Measurements from ENCODE around the gene KLHDC7B.

KLHDC7B gene

DNA sequence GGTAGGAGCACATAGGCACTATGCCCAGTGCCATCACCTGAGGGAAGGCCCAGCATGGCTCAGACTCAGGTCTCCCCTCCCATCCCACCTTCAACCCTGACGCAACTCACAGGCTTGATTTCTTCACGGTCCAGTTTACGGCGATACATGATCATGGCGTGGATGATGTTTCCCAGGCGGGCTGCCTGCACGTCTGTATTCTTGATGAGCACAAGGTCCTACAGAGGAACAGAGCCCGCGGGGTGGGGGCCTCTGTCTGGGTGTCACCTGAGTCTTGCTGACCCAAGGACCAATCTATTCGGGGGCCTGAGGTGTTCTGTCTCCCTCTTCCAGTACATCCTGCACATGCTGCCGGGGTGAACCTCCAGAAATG is 28.7 kb downstream of the KLHDC7B start:
- DNase-seq, result no peak

DNA sequence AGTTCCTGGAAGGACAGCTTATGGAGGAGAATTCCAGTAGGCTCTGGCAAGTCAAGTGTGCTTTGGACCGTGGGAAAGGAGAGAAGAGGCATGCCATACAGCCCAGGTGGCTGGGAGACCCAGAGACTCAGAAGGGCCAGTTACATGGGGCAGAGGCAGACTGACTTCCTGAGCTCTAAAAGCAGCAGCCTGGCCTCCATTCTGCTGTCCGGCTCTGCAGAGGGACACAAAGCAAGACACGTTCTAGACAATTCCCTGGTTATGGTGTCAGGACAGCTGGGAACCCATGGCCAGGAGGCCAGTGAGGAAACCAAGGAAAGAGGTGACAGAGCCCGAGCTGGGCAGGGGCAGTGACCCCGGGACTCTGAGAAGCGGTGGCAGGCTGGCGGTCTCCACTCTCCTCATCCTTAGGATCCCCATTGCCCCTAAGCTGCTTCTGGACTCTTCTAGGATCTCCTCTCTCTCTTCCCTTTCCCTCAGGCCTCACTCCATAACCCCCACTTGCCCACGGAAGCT is 29.8 kb downstream of the KLHDC7B start:
- DNase-seq, result no peak

DNA sequence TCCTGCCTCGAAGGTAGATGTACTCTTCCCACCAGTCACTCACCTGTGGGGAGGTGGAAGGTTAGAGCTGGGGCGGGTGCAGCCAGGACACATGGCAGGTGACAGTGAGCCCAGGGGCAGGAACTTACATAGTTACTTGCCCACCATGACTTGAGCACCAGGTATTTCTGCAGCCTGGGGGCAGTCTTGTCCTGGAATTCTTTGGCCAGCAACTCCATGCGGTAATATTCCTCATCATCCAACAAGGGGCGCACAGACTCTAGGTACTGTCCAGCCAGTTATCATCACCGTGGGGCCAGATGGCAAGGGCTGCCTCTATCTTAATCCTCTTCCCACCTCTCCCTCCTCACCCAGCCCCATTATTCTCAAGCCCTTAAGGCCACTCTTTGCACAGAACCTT is 30.4 kb downstream of the KLHDC7B start:
- no peak for DNase-seq

DNA sequence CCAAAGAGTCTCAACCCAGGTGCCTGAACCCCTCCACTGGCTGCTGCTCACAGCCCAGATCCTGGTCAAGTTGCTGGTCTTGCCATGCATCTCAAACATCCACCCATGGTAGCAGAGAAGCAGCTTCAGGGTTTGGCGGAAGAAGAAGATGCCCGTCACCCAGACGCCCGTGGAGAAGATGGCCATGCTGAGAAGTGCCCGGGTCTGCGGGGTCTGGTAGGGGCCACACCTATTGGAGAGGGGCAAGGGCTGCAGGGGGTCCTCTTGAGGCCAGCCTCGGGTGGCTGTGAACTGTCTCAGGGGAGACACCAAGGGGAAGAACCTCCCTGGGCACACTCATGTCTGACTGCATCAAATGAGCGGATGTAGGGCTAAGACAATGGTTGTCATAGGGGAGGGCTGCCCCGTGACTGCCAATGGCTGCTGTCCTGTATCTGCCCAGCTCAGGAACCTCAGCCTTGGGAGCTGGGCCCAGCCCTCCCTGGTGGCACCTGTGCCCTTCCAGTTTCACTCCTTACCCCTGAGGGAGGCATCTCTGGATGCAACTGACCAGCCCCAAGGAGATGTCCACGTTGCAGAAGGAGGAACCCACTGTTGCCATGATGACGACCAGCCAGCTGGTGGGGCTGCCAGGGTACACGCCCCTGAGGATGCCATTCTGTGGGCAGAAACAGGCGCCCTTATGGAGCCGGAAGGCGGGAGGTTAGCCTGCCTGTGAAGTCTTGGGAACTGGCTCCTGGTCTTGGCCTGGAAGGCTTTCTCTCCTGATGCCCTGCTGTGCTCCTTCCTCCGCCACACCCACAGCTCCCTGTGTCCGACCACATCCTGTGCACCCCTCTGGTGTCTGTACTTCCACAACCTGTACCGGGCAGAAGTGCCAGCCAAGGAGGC is 31.4 kb downstream of the KLHDC7B start:
- no peak for DNase-seq

DNA sequence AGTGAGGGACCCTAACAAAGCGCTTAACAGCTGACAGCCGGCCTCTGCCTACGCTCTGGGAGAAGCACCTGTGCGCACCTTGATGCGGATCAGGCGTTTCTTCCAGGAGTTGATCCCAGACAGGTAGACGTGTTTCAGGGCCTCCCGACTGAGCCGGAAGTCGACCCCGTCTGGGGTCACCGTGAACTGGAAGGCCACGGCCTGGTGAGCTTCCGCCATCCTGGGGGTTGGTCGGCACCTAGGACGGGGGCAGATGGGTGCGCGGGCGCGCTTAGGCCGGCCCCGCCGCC is 31.9 kb downstream of the KLHDC7B start:
- DNase-seq, result no peak

DNA sequence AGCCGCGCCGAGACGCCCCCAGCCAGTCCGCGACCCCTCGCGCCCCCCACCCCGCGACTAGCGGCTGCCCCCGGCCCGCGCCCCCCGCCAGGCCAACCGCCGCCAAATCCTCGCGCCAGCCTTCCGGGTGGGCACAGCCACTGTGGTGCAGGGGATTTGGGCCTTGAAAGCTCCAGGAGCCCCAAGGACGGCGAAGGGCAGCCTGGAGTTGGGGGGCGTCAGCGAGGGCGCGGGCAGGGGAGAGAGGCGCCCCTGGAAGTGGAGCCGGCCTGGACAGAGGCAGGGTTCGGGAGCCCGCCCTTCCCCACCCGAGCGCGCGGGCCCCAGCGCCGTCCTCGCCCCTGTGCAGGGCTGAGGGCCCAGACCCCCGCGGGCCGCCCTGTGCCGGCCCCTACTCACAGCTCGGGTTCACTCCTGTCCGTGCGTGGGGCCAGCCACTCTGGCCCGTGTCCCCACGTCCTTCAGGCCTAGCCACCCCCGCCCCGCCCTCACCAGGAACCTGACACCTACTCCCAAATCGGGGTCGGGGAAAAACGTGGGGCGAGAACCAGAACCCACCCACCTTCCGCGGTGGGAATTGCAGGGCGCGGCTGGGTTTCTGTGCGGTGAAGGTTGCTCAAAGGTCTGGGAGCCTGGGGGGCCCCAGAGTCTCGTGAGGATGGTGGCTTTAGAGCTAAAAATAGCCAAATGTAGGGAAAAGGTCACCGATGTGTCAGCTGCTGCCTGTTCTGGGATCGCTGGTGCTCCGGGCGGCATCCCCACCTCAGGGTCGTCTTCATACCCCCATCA is 32.5 kb downstream of the KLHDC7B start, which contains the start of gene CPT1B:
TSS of gene CPT1B (minus strand) at position 441 of the 789 bp plus-strand sequence. CDS start 512 bp downstream, outside the sequence.
- no peak for DNase-seq

DNA sequence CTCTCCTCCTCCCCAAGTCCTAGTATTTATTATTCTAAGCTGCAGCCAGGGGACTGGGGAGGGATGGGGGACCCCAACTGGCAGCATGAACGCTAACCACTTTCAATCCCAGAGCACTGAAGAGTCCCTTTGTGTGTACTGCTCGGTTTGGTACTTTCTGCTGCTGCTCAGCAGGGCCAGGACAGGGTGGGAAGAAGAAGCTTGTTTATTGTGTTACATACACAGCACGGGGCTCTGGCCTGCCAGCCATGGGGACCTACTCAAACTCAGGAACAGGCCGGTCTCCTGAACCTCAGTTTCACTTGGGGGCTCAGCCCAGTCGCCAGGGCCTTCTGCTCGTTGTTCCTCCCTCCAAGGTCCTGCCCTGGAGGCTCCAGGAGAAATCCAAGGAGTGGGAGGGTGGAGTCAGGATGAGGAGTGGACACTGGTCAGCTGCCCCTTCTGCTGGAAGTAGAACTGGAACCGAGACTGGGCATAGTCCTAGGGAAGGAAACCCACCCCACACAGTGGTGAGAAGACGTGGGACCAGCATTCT is 33.1 kb downstream of the KLHDC7B start:
- no peak for DNase-seq

DNA sequence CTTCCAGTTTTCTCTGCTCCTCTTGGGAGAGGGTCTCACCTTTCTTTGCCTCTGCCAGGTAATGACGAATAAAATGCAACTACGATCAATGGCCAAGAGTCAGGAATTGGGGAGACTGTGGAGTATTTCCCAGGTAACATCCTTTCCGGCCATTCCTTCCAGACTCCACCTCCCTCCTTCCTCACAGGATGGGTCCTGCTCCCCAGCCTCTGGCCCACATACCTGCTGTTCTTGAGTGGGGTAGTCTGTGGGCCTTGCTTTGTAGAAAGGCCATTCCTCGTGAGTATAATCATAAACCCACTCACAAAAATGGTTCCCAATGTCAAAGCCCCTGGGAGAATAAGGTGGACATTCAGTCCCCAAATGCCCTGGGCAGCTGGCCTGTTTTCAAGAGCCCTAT is 34.1 kb downstream of the KLHDC7B start:
- DNase-seq, result no peak

DNA sequence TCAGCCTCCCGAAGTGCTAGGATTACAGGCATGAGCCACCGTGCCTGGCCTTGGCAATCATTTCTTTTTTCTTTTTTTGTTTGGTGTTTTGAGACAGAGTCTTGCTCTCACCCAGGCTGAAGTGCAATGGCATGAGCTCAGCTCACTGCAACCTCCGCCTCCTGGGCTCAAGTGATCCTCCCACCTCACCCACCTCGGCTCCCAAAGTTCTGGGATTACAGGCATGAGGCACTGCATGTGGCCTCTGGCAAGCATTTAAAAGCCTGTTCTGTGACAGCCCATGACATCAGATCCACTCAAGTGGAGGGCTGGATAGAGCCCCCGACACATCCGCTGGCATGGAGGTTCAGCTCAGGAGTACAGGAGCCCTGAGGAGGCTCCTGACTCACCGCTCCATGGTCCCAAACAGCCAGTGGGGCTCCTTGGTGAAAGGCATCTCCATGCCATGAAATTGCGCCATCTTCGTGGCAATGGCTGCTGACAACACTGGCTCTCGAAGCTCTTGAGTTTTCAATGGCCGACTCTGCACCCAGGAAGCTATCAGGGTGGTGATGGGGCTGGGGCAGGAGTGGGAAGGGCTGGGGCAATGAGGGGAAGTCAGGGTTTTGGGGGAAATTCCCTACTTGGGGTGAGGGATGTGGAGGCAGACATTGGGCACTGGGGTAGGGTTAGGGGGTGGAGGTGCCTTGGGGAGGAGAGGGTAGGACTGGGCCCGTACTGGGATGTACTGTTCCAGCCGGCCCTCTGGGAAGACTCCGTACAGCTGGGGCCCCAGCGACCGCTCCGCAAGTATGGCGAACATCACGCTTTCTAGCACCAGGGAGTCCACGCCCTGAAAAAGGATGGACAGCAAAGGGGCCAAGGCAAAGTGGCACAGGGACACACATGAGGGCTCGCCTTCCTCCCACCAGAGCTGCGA is 35.6 kb downstream of the KLHDC7B start:
- no peak for DNase-seq

DNA sequence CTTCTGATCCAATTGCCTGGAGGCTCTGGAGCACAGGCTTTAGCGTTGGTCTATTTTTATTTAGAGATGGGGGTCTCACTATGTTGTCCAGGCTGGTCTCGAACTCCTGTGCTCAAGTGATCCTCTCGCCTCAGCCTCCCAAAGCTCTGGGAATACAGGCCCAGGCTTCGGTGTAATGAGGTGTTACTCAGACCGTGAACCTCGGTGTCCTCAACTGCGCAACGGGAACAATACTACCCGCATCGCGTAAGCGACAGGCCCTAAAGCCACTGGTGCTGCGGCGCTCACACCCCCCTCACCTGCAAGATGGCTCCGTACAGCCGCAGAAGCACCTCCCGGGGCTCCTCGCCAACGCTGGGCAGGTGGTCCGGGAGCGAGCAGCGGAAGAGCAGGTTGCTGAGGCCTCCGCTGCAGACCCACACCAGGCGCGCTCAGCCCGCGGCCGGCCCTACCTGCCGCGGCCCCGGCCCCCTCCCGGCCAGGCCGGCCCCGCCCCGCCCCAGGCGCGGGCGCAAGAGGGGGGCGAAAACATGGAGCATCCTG is 36.3 kb downstream of the KLHDC7B start:
- peak; percentile 76 for DNase-seq

DNA sequence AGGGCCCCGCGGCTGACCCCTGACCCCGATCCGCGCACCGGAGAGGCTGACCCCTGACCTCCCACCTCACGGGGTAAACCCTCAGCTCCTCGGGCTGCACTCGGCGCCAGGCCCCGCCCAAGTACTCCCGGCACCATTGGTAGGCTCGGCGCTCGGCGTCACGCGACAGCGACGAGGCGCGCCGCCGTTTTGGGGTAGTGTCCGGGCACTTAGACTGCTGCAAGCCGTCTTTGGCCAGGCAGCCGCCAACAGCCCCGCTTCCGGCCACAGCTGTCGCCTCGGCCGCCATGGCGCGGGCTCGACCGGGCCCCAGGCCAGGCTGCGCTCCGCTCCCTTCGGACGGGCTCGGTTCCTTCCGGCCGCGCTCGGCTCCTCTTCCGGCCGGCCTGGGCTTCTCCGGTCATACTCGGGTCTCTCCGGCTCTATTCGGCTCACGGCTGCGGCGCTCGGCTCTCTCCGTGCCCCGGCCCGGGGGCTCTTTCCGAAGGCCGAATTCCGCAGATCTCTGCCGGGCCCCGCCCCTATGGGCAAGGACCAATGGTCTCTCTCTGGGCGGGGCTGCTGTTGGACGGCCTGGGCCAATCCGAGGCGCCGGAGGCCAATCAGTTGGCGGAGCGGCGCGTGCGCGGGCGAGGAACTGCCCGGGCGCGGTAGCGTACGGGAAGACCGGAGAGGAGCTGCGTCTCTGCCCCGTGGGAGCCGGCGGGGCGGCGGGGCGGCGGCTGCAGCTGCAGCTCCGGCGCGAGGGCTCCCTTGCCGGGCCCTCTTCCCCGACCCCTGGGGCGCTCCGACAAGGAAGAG is 37.0 kb downstream of the KLHDC7B start, which contains the start of gene CHKB:
TSS of gene CHKB (minus strand) at position 357 of the 801 bp plus-strand sequence. CDS start at position 289, 68 bp downstream.
- DNase-seq, result peak; percentile 100

DNA sequence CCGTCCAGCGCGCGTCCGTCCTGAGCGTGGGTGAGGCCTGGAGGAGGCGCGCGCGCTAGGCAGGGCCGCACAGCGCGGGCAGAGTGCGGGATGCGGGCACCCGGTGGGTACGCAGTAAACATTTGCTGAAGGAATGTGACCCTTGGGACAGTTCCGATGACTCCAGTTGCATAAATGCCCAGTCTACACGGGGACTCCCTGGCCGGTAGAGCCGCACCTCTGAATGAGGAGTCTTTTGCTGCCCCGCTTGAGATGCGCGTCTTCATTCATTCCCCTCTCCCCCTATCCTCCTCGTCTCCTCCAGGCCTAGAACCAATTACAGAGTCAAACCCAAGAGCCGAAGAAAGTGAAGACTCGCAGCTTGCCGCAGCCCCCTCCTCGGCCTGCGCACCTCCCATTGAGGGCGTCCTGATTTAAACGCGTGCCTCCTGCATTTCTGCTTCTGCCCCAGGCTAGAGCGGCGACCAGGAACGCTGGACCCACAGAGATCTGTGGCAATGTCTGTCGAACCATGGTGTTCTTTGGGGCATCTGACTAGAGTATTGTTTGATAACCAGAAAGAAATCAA is 37.7 kb downstream of the KLHDC7B start:
- DNase-seq, result no peak

DNA sequence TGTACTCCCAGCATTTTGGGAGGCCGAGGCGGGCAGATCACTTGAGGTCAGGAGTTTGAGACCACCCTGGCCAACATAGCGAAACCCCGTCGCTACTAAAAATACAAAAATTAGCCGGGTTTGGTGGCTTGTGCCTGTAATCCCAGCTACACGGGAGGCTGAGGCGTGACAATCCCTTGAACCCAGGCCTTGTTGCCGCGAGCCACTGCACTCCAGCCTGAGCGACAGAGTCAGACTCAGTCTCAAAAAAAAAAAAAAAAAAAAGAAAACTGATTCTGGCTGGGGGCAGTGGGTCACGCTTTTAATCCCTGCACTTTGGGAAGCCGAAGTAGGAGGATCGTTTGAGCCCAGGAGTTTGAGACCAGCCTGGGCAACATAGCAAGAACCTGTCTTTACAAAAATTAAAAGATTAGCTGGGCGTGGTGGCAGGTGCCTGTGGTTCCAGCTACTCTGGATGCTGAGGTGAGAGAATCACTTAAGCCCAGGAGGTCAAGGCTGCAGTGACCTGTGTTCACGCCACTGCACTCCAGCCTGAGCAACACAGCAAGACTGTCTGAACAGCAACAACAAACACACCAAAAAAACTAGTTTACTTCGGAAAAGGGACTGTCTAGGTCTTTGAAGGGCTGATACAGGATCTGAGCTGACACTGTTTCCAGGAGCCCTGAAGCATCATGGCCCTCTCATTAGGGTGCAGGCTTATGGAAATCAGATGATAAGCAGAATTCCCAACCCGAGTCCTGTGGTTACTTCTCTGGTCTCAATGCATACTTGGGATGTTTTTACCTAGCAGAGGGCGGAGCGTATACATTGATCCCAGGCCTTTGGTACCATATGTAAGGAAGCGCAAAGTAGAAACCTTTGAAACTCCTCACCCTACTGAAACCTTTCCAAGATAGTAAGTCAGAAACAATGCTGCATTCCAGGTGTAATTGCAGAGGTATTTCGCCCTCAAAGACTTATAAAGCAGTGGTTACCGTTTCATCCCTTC is 38.7 kb downstream of the KLHDC7B start:
- no peak for DNase-seq

DNA sequence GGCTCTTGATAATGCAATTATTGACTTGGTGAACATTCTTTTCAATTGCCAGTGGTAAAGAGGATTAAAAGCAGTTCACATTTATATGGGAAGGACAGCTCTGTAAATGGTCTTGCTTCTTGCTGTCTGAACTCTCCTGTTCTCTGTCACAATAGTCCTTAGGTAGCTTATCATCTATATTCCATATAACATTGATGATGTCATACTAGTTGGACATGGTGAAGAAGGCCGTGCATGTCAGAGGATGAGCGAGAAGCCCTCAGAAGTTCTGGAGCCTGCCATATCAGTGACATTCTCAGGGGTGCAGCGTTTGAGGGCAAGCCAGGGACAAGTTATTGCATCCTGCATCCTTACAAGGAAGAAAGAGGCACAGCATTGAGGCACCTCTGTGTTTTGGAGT is 39.5 kb downstream of the KLHDC7B start:
- DNase-seq, result no peak

DNA sequence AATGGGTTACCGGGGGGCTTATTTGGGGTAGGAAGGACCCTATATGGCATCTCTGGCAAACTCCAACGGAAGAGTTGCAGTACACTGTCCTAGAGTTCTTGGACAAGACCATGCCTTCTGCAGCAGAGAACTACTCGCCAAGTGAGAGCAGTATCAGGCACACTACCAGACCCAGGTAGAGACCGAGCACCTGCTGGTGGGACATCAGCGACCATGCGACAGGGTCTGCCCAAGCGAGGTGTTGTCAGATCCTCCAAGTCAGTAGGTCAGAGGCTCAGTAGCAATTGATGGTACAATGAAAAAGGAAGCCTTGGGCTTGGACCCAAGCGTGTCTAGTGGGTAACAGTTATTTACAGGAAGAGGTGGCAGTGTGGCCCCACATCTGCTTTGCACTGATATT is 40.1 kb downstream of the KLHDC7B start:
- DNase-seq, result no peak

DNA sequence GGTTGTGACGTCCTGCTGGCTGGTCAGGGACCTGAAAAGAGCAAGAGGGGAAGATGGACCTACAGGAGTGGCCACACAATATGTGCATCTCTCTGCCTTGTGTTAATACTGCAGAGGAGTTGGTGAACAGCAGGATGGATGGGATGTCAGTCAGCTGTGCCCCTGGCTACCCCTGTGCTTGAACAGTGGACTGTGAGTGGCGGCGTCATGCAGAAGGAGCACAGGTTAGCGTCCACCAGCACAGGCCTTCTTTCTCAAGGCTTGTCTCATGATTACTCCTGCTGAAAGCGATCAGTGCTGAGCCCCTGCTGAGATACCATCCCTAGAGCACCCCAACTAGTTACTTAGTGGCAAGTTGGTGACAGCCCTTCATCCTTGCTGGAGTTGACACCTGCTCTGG is 40.7 kb downstream of the KLHDC7B start:
- no peak for DNase-seq

DNA sequence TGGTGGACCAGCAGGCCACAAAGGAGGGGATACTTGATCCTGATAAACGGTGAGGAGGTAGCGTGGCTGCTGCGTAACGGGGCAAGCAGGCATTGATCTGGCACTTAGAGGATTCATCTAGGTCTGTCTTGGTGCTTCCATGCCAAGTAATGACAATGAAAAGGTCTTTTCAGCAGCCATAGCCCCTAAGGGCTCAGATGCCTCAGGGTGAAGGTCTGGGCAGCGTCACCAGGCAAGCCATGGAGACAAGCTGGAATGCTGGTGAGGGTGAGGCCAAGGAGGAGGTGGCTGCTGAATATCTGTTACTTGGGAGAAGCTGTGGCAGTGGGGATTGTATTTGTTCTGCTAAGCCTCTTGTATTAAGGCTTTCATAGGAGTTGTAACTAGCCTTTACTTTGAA is 41.7 kb downstream of the KLHDC7B start:
- DNase-seq, result no peak

DNA sequence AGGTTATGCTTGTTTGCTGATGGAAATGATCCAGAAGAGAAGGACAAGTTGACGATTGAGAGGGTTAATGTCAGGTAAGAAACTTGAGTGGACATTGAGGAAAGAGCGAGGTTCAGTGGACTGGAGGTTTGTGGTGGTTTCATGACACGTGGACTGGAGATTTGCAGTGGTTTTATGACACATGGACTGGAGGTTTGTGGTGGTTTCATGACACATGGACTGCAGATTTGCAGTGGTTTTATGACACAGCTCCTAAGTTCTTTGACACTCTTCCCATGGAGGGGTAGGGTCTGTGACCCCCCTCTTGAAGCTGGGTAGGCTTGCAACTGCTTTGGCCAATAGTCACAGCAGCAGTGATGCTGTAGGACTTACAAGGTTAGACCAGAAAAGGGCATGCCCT is 49.5 kb downstream of the KLHDC7B start:
- DNase-seq, result no peak

DNA sequence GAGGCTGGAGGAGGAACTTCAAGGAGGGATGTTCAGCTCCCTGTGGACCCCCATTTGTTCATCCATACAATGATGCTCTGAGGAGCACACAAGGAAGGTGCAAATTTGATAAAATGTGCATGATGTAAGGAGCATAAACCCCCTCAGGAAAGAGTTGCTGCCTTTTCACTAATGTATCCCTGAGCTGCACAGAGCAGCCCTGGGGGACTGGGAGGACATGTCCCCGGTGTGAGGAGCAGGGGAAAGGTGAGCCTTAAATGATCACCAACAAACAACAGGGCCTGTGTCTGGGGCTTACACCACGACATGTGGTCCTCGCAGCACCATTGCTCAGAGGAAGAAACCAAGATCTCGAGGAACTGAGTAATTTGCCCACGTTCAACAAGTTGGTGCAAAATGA is 51.4 kb downstream of the KLHDC7B start:
- DNase-seq, result no peak

Measured in activated effector memory CD4-positive, alpha-beta T cell treated with anti-CD3 and anti-CD28 coated beads, Interleukin-2, amount 50 U/mL, for 16 hours (primary cell).